Esophagus (tissue), 2 donors: ENCODE data around the gene RIT1. TPM values are rescaled to one million over a fixed set of nuclear protein-coding genes. Genes with fewer than 3 reads are reported as not detected.

Source experiments
- H3K27ac ChIP-seq, 2 donors: one replicate each; pipeline ENCODE4 v1.5.1; 2013; ENCODE audit warnings: low read depth in 2 of 2, mild to moderate bottlenecking in 2 of 2, inconsistent platforms in 1 of 2, low read length in 1 of 2, moderate library complexity in 1 of 2
- H3K27me3 ChIP-seq, 2 donors: one replicate each; pipeline ENCODE4 v1.6.1; 2013; ENCODE audit warnings: low read length in 2 of 2, control low read depth in 1 of 2, mild to moderate bottlenecking in 1 of 2; ENCODE audit not compliant: insufficient read depth in 2 of 2, control insufficient read depth in 1 of 2
- H3K36me3 ChIP-seq, 2 donors: one replicate each; pipeline ENCODE4 v1.6.1; 2013; ENCODE audit warnings: low read length in 1 of 2; ENCODE audit not compliant: control insufficient read depth in 2 of 2, insufficient read depth in 2 of 2
- H3K4me1 ChIP-seq, 2 donors: one replicate each; pipeline ENCODE4 v1.6.1; 2013; ENCODE audit warnings: low read length in 1 of 2; ENCODE audit not compliant: control insufficient read depth in 2 of 2, insufficient read depth in 2 of 2
- H3K4me3 ChIP-seq, 2 donors: one replicate each; pipeline ENCODE4 v1.5.1; 2013; ENCODE audit warnings: low read length in 2 of 2, mild to moderate bottlenecking in 2 of 2, low read depth in 1 of 2, moderate library complexity in 1 of 2
- H3K9me3 ChIP-seq, 2 donors: one replicate each; pipeline ENCODE4 v1.6.1; 2013; ENCODE audit warnings: mild to moderate bottlenecking in 2 of 2, low read depth in 1 of 2, low read length in 1 of 2, moderate library complexity in 1 of 2; ENCODE audit not compliant: control insufficient read depth in 2 of 2, insufficient read depth in 1 of 2
- WGBS, 2 donors: extraction: QIAGEN DNeasy Blood & Tissue Kit; methylation state at CpG; one replicate each; pipeline ENCODE4 v1.1.7; 2013; 5-methylcytosine and 5-hydroxymethylcytosine counted together
- polyA plus RNA-seq, 2 donors: library from polyadenylated mRNA; stranded (reverse); fragments of 200-250 nt; gene quantifications; one replicate each; pipeline ENCODE4 v1.2.3, GENCODE V29; 2013
- donor health status: healthy with polysubstance abuse.
- donor health status: Bipolar disorder and iron deficiency.

The RIT1 gene
- polyA plus RNA-seq, 2 donors: 23.4 to 29.7 TPM

DNA sequence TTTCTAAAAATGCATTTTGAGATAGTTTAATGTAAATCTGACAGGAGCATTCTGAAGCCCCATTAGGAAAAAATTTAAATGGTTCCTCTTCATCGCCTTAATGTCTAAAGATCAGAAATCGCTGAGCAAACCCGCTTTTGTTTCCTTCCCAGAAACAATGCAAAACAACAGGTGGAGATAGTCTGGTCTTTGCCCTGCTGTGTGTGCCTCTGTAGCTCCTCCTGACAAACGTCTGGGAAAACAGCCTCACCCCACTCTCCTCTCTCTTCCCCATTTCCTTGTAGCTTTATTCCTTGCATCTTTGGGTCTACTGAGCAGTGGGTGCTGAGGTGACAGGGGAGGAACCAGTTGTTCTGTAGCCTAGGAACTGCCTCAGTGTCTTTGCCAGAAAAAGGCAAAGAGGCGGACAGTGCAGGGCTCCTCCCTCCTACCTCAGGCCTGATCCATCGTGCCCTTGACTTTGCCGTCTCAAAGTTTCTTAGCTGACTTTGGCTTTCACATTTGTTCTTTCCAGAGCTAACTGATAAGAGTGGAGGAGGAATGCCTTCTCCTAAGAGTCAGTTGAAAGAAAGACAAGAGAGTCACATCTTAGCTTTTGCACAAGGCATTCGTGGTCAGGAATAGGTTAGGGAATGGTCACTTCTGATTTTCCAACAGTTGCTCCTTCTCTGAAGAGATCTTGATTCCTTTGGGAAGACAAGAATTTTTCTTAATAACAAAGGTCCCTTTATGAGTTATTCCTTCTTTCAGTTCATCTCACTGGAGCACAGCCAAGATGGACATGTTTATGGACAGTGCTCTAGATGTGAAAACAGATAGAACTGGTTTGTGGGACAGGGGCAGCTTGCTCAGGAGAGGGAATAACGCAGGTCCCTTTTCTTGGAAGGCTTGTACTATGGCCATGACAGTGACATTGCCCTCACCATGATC lies 26.9 kb downstream of the RIT1 start:
- H3K27me3 ChIP-seq: no peaks in the 10 kb centered on the region
- no peak overlapping the region for H3K27ac ChIP-seq
- no peak overlapping the region for H3K4me3 ChIP-seq
- H3K4me1 ChIP-seq: no peaks in the 10 kb centered on the region
- H3K9me3 ChIP-seq: no peaks in the 10 kb centered on the region
- H3K36me3 ChIP-seq: no peaks in the 10 kb centered on the region
- 66 to 69% methylated on average over 9 of the region's 9 CpGs for WGBS, 2 donors

DNA sequence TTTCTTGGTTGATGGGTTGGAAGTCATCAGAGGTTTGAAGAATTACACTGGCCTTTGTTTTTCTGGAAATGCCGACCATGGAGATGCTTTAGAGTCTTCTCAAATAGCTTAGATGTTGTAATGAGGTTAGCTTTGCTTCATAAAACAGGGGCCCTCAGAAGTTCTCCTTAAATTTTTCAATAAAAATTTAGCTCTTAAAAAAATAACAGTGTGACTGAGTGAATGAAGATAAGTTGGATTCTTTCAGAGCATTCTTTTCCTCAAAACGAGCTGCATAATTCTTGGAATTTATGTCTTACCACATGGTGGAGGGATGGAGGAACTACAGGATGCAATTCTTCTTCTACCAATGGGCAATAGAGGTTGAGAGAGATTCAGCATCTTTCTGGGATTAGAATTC lies 28.4 kb downstream of the RIT1 start:
- no peaks in the 10 kb centered on the region for H3K9me3 ChIP-seq
- H3K4me3 ChIP-seq: no peak overlapping the region
- no peaks in the 10 kb centered on the region for H3K36me3 ChIP-seq
- H3K4me1 ChIP-seq: no peaks in the 10 kb centered on the region
- WGBS, 2 donors: 72 to 81% methylated on average over 2 of the region's 2 CpGs
- no peaks in the 10 kb centered on the region for H3K27me3 ChIP-seq
- no peak overlapping the region for H3K27ac ChIP-seq

DNA sequence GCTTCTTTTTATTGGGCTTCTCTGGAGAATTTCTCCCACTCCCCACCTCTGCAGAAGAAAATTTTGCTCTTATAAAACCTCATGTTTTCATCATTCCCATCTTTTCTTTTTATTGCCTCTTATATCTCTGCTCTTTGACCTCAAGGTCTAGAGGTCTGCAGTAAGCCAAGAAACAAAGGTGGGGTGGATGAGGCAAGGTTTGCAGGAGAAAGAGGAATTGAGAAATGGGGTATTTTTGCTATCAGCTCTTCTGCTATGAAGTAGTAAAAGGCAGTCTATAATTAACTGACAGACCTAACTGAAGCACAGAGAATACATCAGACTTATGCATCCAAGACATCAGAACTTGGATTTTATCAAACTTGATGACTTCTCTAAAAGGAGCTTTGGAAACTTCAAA lies 28.9 kb downstream of the RIT1 start:
- Histone ChIP-seq H3K27ac (no peak overlapping the region), H3K9me3 (no peaks in the 10 kb centered on the region), H3K27me3 (no peaks in the 10 kb centered on the region), H3K4me1 (no peaks in the 10 kb centered on the region), H3K36me3 (no peaks in the 10 kb centered on the region), H3K4me3 (no peak overlapping the region)

DNA sequence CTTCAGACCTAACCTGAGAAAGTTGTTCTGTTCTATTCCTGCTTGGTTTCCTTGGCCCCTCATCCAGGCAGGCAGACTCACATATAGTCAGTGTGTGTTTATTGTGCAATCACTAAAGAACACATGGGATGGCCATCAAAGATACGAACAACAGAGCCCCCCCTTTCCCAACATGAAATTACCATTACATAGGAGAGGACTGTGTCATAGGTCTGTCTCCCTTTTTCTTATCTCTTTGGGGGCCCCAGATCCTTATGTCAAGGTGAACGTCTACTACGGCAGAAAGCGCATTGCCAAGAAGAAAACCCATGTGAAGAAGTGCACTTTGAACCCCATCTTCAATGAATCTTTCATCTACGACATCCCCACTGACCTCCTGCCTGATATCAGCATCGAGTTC lies 30.2 kb downstream of the RIT1 start:
- Histone ChIP-seq H3K4me3 (no peak overlapping the region), H3K27ac (no peak overlapping the region), H3K4me1 (no peaks in the 10 kb centered on the region), H3K9me3 (no peaks in the 10 kb centered on the region), H3K27me3 (no peaks in the 10 kb centered on the region), H3K36me3 (no peaks in the 10 kb centered on the region)
- WGBS, 2 donors: 77 to 89% methylated on average over 6 of the region's 6 CpGs

DNA sequence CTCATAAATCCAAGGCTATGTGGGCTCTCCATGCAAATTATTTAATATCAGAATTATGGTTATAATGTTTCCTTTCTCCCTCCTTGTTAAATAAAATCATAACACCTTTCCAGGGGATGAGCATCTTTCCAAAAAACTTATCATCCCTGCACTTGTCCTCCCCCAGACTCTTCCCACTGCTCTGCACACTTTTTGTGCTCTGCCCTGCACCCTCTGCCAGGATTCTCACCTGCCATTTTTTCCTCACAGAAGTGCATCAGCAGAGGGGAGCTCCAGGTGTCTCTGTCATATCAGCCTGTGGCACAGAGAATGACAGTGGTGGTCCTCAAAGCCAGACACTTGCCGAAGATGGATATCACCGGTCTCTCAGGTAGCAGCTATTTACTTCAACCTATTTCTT lies 30.9 kb downstream of the RIT1 start:
- 94 to 100% methylated on average over 2 of the region's 2 CpGs for WGBS, 2 donors
- Histone ChIP-seq H3K4me1 (no peaks in the 10 kb centered on the region), H3K27ac (no peak overlapping the region), H3K4me3 (no peak overlapping the region), H3K36me3 (no peaks in the 10 kb centered on the region), H3K9me3 (no peaks in the 10 kb centered on the region), H3K27me3 (no peaks in the 10 kb centered on the region)

DNA sequence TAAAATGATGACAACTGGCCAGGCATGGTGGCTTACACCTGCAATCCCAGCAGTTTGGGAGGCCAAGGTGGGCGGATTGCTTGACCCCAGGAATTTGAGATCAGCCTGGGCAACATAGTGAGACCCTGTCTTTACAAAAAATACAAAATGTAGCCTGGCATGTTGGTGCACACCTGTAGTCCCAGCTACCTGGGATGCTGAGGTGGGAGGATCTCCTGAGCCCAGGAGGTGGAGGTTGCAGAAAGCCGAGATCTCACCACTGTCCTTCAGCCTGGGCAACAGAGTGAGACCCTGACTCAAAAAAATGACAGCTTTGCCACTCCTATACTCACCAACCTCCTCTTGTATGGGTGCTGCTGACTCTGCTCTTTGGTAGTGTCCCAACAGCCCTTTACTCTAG lies 33.2 kb downstream of the RIT1 start:
- Histone ChIP-seq H3K27ac (no peak overlapping the region), H3K36me3 (no peaks in the 10 kb centered on the region), H3K4me3 (no peak overlapping the region), H3K4me1 (no peaks in the 10 kb centered on the region), H3K9me3 (no peaks in the 10 kb centered on the region), H3K27me3 (no peaks in the 10 kb centered on the region)
- WGBS, 2 donors: 95 to 100% methylated on average over 2 of the region's 2 CpGs

DNA sequence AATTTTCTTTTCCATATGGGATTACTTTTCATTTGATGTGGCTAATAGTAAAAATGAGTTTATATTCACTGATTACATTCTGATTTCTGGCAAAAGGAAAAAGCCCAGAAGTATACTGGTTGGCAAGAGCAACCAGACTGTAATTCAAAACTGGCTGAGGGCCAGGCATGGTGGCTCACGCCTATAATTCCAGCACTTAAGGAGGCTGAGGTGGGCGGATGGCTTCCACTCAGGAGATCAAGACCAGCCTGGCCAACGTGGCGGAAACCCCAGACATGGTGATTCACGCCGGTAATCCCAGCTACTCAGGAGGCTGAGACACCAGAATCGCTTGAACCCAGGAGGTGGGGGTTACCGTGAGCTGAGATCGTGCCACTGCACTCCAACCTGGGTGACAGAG lies 37.3 kb downstream of the RIT1 start:
- Histone ChIP-seq H3K4me3 (no peak overlapping the region), H3K9me3 (no peaks in the 10 kb centered on the region), H3K27ac (no peak overlapping the region), H3K4me1 (no peaks in the 10 kb centered on the region), H3K36me3 (no peaks in the 10 kb centered on the region), H3K27me3 (no peaks in the 10 kb centered on the region)
- whole genome bisulfite sequencing, 2 donors: 53 to 70% methylated on average over 9 of the region's 9 CpGs

DNA sequence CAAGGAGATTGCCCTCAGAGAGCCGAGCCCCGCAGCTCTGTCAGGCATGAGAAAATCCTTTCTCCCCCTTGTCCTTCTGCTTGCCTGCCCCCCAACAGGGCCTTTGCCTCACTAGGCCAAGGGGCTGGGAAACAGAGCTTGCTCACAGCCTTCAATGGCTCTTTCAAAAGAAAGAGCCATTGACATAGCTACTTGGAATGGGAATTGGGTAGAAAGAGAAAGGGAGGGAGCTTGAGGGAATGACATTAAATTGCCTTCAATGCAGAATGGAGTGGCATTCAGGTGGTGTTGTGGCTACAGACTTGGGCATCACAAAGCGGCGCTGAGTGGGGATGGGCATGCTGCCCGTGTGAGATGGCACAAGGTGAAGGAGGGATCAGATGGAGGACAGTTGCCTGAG lies 38.6 kb downstream of the RIT1 start:
- Histone ChIP-seq H3K27me3 (no peaks in the 10 kb centered on the region), H3K27ac (no peak overlapping the region), H3K4me1 (no peaks in the 10 kb centered on the region), H3K9me3 (no peaks in the 10 kb centered on the region), H3K4me3 (no peak overlapping the region), H3K36me3 (no peaks in the 10 kb centered on the region)
- WGBS, 2 donors: 91 to 95% methylated on average over 5 of the region's 5 CpGs

DNA sequence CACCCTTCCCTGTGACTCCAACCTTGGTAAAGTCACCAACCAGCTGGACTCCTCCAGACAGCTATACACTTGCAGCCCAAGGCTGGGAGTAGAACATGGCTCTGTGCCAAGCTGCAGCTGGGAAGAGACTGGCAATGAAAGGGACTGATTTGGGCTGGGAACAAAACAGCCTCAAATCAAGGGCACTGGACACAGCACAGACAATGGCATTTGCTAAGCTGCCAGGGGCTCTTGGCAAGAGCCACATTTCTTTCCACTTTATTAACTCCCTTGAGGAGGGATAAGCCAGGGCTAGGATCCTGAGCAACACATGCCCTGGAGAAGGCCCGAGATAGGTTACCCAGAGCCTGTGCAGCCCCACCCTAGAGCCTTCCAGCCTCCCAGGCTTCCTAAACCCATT lies 39.8 kb downstream of the RIT1 start:
- WGBS, 2 donors: 27 to 64% methylated on average over 1 of the region's 1 CpG
- no peaks in the 10 kb centered on the region for H3K36me3 ChIP-seq
- no peaks in the 10 kb centered on the region for H3K4me1 ChIP-seq
- no peaks in the 10 kb centered on the region for H3K9me3 ChIP-seq
- no peaks in the 10 kb centered on the region for H3K27me3 ChIP-seq
- H3K4me3 ChIP-seq: no peak overlapping the region
- no peak overlapping the region for H3K27ac ChIP-seq

DNA sequence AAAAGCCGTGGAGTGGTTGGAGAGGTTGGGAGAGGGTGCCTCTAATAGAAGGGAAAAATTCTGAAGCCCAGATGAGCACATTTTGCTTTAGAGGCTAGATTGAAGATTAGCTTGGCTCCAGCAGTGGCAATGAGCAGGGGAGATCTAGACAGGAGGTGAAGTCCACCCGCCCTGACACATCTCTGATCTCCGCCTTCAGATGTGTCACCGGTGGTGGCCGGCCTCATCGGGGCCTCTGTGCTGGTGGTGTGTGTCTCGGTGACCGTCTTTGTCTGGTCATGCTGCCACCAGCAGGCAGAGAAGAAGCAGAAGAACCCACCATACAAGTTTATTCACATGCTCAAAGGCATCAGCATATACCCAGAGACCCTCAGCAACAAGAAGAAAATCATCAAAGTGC lies 43.4 kb downstream of the RIT1 start:
- no peaks in the 10 kb centered on the region for H3K4me1 ChIP-seq
- no peaks in the 10 kb centered on the region for H3K9me3 ChIP-seq
- H3K27ac ChIP-seq: no peak overlapping the region
- H3K4me3 ChIP-seq: no peak overlapping the region
- no peaks in the 10 kb centered on the region for H3K27me3 ChIP-seq
- H3K36me3 ChIP-seq: no peaks in the 10 kb centered on the region
- WGBS, 2 donors: 93 to 96% methylated on average over 8 of the region's 8 CpGs
